ENCODE measurements around the gene PNPLA5.

PNPLA5 gene

GRCh38 chr22:43901976-43902643 lies 10.3 kb upstream of the PNPLA5 start:
- no peak for DNase-seq (ENCODE audit: low read depth in 2 of 3, low spot score in 2 of 3)

GRCh38 chr22:43900206-43900605 lies 8.4 kb upstream of the PNPLA5 start:
- no peak for DNase-seq (ENCODE audit: low read depth in 2 of 3, low spot score in 2 of 3)

- DNase-seq (ENCODE audit: low read depth in 2 of 3, low spot score in 2 of 3), result no peak
These were observed 6.0 kb upstream of the PNPLA5 start for GRCh38 chr22:43897751-43898261.

GRCh38 chr22:43895986-43896645 lies 4.3 kb upstream of the PNPLA5 start:
- no peak for DNase-seq (ENCODE audit: low read depth in 2 of 3, low spot score in 2 of 3)

- DNase-seq (ENCODE audit: low read depth in 2 of 3, low spot score in 2 of 3), result no peak
These were observed 2.3 kb upstream of the PNPLA5 start for GRCh38 chr22:43894122-43894521.

- no peak for DNase-seq (ENCODE audit: low read depth in 2 of 3, low spot score in 2 of 3)
These were observed 1.5 kb upstream of the PNPLA5 start for GRCh38 chr22:43893266-43893665.

GRCh38 chr22:43892183-43892894 lies 526 bp upstream of the PNPLA5 start:
- no peak for DNase-seq (ENCODE audit: low read depth in 2 of 3, low spot score in 2 of 3)

GRCh38 chr22:43890901-43891331 lies 897 bp downstream of the PNPLA5 start:
- DNase-seq (ENCODE audit: low read depth in 2 of 3, low spot score in 2 of 3), result no peak

GRCh38 chr22:43889860-43890253 lies 2.0 kb downstream of the PNPLA5 start:
- no peak for DNase-seq (ENCODE audit: low read depth in 2 of 3, low spot score in 2 of 3)

- no peak for DNase-seq (ENCODE audit: low read depth in 2 of 3, low spot score in 2 of 3)
These were observed 2.5 kb downstream of the PNPLA5 start for GRCh38 chr22:43889201-43889859.

GRCh38 chr22:43888740-43889139 lies 3.1 kb downstream of the PNPLA5 start:
- no peak for DNase-seq (ENCODE audit: low read depth in 2 of 3, low spot score in 2 of 3)

GRCh38 chr22:43887391-43887790 lies 4.4 kb downstream of the PNPLA5 start:
- DNase-seq (ENCODE audit: low read depth in 2 of 3, low spot score in 2 of 3), result no peak

- DNase-seq (ENCODE audit: low read depth in 2 of 3, low spot score in 2 of 3), result no peak
These were observed 5.6 kb downstream of the PNPLA5 start for GRCh38 chr22:43886231-43886630.

GRCh38 chr22:43885786-43886185 lies 6.0 kb downstream of the PNPLA5 start:
- no peak for DNase-seq (ENCODE audit: low read depth in 2 of 3, low spot score in 2 of 3)

GRCh38 chr22:43885319-43885671 lies 6.5 kb downstream of the PNPLA5 start:
- no peak for DNase-seq (ENCODE audit: low read depth in 2 of 3, low spot score in 2 of 3)

GRCh38 chr22:43884600-43885318 lies 7.1 kb downstream of the PNPLA5 start:
- peak in 2 of 3 experiments; percentile 43 for DNase-seq (ENCODE audit: low read depth in 2 of 3, low spot score in 2 of 3)

GRCh38 chr22:43883719-43884415 lies 7.9 kb downstream of the PNPLA5 start:
- DNase-seq (ENCODE audit: low read depth in 2 of 3, low spot score in 2 of 3), result no peak

GRCh38 chr22:43883012-43883661 lies 8.7 kb downstream of the PNPLA5 start:
- peak in 2 of 3 experiments; percentile 12 to 36 for DNase-seq (ENCODE audit: low read depth in 2 of 3, low spot score in 2 of 3)

- DNase-seq (ENCODE audit: low read depth in 2 of 3, low spot score in 2 of 3), result no peak
These were observed 9.6 kb downstream of the PNPLA5 start for GRCh38 chr22:43882122-43882767.

Measured in activated CD8-positive, alpha-beta memory T cell treated with anti-CD3 and anti-CD28 coated beads for 48 hours (primary cell).